ENCODE results near the gene MTNR1A.

Gene MTNR1A

GRCh38 chr4:186487726-186488125, 67.6 kb downstream of the MTNR1A start:
- TF ChIP-seq CTCF (conservative IDR thresholded peaks at IDR 0.05) = peak; percentile 39; the same call in 1 of the 2 replicates
- H3K27ac ChIP-seq = peak overlapping the region; percentile 63

- H3K27ac ChIP-seq = peak overlapping the region; percentile 63
- TF ChIP-seq CTCF (conservative IDR thresholded peaks at IDR 0.05) = no peak
These were observed 69.2 kb downstream of the MTNR1A start for GRCh38 chr4:186486172-186486571.

GRCh38 chr4:186485561-186486062, 69.8 kb downstream of the MTNR1A start:
- TF ChIP-seq CTCF (conservative IDR thresholded peaks at IDR 0.05) = no peak
- H3K27ac ChIP-seq = peak overlapping the region; percentile 63

GRCh38 chr4:186485150-186485549, 70.2 kb downstream of the MTNR1A start:
- H3K27ac ChIP-seq = peak overlapping the region; percentile 63
- TF ChIP-seq CTCF (conservative IDR thresholded peaks at IDR 0.05) = no peak

- TF ChIP-seq CTCF (conservative IDR thresholded peaks at IDR 0.05) = no peak
These were observed 71.7 kb downstream of the MTNR1A start for GRCh38 chr4:186483656-186484055.

More at GRCh38 chr4:186483656-186484055, 71.7 kb downstream of the MTNR1A start:
- H3K27ac ChIP-seq = no peak overlapping the region

Data from VCaP (cell line).